ENCODE measurements around the gene MN1. TPM values are rescaled to one million over a fixed set of nuclear protein-coding genes. Genes with fewer than 3 reads are reported as not detected.

Gene MN1
- total and polyA plus RNA-seq, 2 of the 8 experiments (the other 6 are each of a cell fraction or from before 2014, with no cell fraction given), result 3.1 to 4.9 TPM

DNA sequence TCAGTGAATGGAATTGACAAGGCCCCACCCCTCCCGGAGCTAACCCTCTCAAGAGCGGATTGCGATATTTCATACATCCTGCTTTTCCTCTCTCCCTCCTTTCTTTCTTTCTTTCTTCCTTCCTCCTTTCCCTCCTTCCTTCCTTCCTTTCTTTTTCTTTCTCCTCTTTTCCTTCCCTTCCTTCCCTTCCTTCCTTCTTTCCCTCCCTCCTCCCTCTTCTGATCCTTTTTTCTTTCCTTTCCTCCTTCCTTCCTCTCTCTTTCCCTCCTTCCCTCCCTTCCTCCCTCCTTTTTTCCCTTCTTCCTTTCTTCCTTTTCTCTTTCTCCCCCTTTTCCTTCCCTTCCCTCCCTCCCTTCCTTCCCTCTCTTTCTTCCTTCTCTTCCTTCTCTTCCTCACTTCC is 15.0 kb upstream of the MN1 start (continued):
- TF ChIP-seq PHF8 (conservative IDR thresholded peaks at IDR 0.05; ENCODE audit: low read depth, low read length), result no peak
- TF ChIP-seq BRCA1 (IDR thresholded peaks at IDR 0.05; ENCODE audit: low read depth, low read length), result no peak
- no peak for TF ChIP-seq SAP30 (IDR thresholded peaks at IDR 0.05; ENCODE audit: insufficient read depth, insufficient replicate concordance, low read length)
- TF ChIP-seq SP4 (IDR thresholded peaks at IDR 0.05; ENCODE audit: low read length), result no peak
- TF ChIP-seq SRF (IDR thresholded peaks at IDR 0.05; ENCODE audit: low read depth, low read length), result no peak
